K562 (cell line): Measurements from ENCODE around the gene C9orf50. TPM values are rescaled to one million over a fixed set of nuclear protein-coding genes. Genes with fewer than 3 reads are reported as not detected.
A peak's percentile ranks its signal among the peaks of the same experiment; 100 is the strongest.

ENCODE experiments used
- AFF4 ChIP-seq: sonication (generic); formaldehyde crosslinking; IDR thresholded peaks from 2 replicates; pipeline ENCODE4 v1.8.0; 2023; ENCODE audit warnings: mild to moderate bottlenecking, missing genetic modification reagents
- ATF3 ChIP-seq, 2 experiments: fragments of 450-650 bp in 1 of 2; sonication (generic) in 1 of 2; formaldehyde crosslinking in 1 of 2; IDR thresholded peaks in 1 of 2; conservative IDR thresholded peaks in 1 of 2; 2 replicates each; pipeline versions ENCODE4 v1.6.1 to v1.8.1; 2016 to 2023; ENCODE audit warnings: mild to moderate bottlenecking in 2 of 2, moderate library complexity in 2 of 2, inconsistent platforms in 1 of 2, missing genetic modification reagents in 1 of 2
- CBFA2T3 ChIP-seq: fragments of 450-650 bp; IDR thresholded peaks from 2 replicates; pipeline ENCODE4 v1.6.1; 2017
- DPF2 ChIP-seq: fragments of 450-650 bp; IDR thresholded peaks from 2 replicates; pipeline ENCODE4 v1.6.1; 2016
- ELF1 ChIP-seq: fragments of 200-800 bp; sonication (Bioruptor generic); IDR thresholded peaks from 2 replicates; pipeline ENCODE4 v1.6.1; 2016; ENCODE audit warnings: missing genetic modification characterization, missing compliant biosample characterization
- ESRRA ChIP-seq: fragments of 450-650 bp; IDR thresholded peaks from 2 replicates; pipeline ENCODE4 v1.6.1; 2014; ENCODE audit warnings: low read depth, mild to moderate bottlenecking, moderate library complexity, borderline replicate concordance
- ETV1 ChIP-seq: fragments of 450-650 bp; conservative IDR thresholded peaks from 2 replicates; pipeline ENCODE4 v1.6.1; 2016; ENCODE audit warnings: missing genetic modification characterization, control low read depth, low read depth, missing compliant biosample characterization
- ILK ChIP-seq: fragments of 450-650 bp; IDR thresholded peaks from 2 replicates; pipeline ENCODE4 v1.6.1; 2016; ENCODE audit warnings: missing genetic modification characterization, low read depth, mild to moderate bottlenecking, missing compliant biosample characterization, moderate library complexity, borderline replicate concordance
- MEF2D ChIP-seq: conservative IDR thresholded peaks from 2 replicates; pipeline ENCODE4 v1.6.1; 2016; ENCODE audit warnings: low read depth, missing genetic modification characterization, missing compliant biosample characterization
- TEAD2 ChIP-seq: fragments of 450-650 bp; IDR thresholded peaks from 2 replicates; pipeline ENCODE4 v1.6.1; 2016; ENCODE audit warnings: missing genetic modification characterization, control low read depth, missing compliant biosample characterization
- XRCC3 ChIP-seq: fragments of 450-650 bp; IDR thresholded peaks from 2 replicates; pipeline ENCODE4 v1.6.1; 2017; ENCODE audit warnings: mild to moderate bottlenecking, moderate library complexity
- ZBTB34 ChIP-seq: fragments of 250-450 bp; sonication (Bioruptor Pico); IDR thresholded peaks from 2 replicates; pipeline ENCODE4 v1.8.0; 2021; ENCODE audit warnings: mild to moderate bottlenecking, moderate library complexity
- ZNF583 ChIP-seq: fragments of 250-450 bp; sonication (Bioruptor Pico); IDR thresholded peaks from 2 replicates; pipeline ENCODE4 v1.4.0; 2020
- polyA plus RNA-seq, 8 experiments: library from polyadenylated mRNA; depleted of rRNA in 4 of 8; stranded (reverse) in 5 of 8; unstranded in 3 of 8; fragments of >200 nt; fragmentation: Nextera tagmentation in 2 of 8; fragmentation: Illumina TruSeq in 1 of 8; extraction: Ambion mirVana in 2 of 8; extraction: Trizol in 1 of 8; gene quantifications; 2 replicates each; pipeline versions ENCODE4 v1.2.1 to v1.2.3, GENCODE V29; 2011 to 2014; ENCODE audit warnings: inconsistent platforms in 1 of 8, missing spikeins in 1 of 8
- total RNA-seq, 7 experiments: library from RNA; depleted of rRNA in 6 of 7; stranded (reverse); fragments of >200 nt in 6 of 7; fragmentation: Illumina TruSeq in 2 of 7; extraction: Trizol in 2 of 7; gene quantifications; 2 replicates each; pipeline versions ENCODE4 v1.2.1 to v1.2.3, GENCODE V29; 2011 to 2021; ENCODE audit warnings: low replicate concordance in 1 of 7
- TF ChIP-seq, protein P1 (sequence below): fragments of 450-650 bp; IDR thresholded peaks from 2 replicates; pipeline ENCODE4 v1.6.1; 2016
- TF ChIP-seq, protein P2 (sequence below): fragments of 450-650 bp; formaldehyde crosslinking; IDR thresholded peaks from 2 replicates; pipeline ENCODE4 v1.4.0; 2020; ENCODE audit warnings: mild to moderate bottlenecking
- TF ChIP-seq, protein P3 (sequence below): fragments of 450-650 bp; formaldehyde crosslinking; IDR thresholded peaks from 2 replicates; pipeline ENCODE4 v1.4.0; 2022; ENCODE audit warnings: mild to moderate bottlenecking, moderate library complexity

C9orf50 gene
- total and polyA plus RNA-seq, 9 of the 15 experiments (the other 6 are each of a cell fraction or from before 2014, with no cell fraction given) = not detected

GRCh38 chr9:129587487-129588262 is 33.2 kb downstream of the C9orf50 start (continued):
- TF ChIP-seq, protein P1, sequence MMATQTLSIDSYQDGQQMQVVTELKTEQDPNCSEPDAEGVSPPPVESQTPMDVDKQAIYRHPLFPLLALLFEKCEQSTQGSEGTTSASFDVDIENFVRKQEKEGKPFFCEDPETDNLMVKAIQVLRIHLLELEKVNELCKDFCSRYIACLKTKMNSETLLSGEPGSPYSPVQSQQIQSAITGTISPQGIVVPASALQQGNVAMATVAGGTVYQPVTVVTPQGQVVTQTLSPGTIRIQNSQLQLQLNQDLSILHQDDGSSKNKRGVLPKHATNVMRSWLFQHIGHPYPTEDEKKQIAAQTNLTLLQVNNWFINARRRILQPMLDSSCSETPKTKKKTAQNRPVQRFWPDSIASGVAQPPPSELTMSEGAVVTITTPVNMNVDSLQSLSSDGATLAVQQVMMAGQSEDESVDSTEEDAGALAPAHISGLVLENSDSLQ = peak; percentile 89
- TF ChIP-seq, protein P2, sequence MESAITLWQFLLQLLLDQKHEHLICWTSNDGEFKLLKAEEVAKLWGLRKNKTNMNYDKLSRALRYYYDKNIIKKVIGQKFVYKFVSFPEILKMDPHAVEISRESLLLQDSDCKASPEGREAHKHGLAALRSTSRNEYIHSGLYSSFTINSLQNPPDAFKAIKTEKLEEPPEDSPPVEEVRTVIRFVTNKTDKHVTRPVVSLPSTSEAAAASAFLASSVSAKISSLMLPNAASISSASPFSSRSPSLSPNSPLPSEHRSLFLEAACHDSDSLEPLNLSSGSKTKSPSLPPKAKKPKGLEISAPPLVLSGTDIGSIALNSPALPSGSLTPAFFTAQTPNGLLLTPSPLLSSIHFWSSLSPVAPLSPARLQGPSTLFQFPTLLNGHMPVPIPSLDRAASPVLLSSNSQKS (CRISPR knock-in tag) = no peak
- peak; percentile 56; the same call in 1 of the 2 replicates for TF ChIP-seq ZNF583 (CRISPR knock-in tag)
- peak; percentile 44 for TF ChIP-seq ESRRA
- TF ChIP-seq CBFA2T3 = peak; percentile 21
- TF ChIP-seq MEF2D = peak; percentile 88
- peak; percentile 76 for TF ChIP-seq DPF2
- no peak for TF ChIP-seq XRCC3
- TF ChIP-seq ILK (tag) = peak; percentile 67; the same call in 1 of the 2 replicates
- peak; percentile 46; the same call in 1 of the 2 replicates for TF ChIP-seq AFF4 (CRISPR knock-in tag)
- peak; percentile 46; the same call in 1 of the 2 replicates for TF ChIP-seq ELF1 (tag)
- TF ChIP-seq ETV1 (tag) = peak; percentile 8; the same call in 1 of the 2 replicates
- no peak for TF ChIP-seq ATF3 (IDR thresholded peaks at IDR 0.05)
- TF ChIP-seq ATF3 (CRISPR knock-in tag; conservative IDR thresholded peaks at IDR 0.05) = peak; percentile 53; the same call in 1 of the 2 replicates
- TF ChIP-seq TEAD2 (tag) = peak; percentile 70; the same call in 1 of the 2 replicates
- TF ChIP-seq ZBTB34 (CRISPR knock-in tag) = no peak
- TF ChIP-seq, protein P3, sequence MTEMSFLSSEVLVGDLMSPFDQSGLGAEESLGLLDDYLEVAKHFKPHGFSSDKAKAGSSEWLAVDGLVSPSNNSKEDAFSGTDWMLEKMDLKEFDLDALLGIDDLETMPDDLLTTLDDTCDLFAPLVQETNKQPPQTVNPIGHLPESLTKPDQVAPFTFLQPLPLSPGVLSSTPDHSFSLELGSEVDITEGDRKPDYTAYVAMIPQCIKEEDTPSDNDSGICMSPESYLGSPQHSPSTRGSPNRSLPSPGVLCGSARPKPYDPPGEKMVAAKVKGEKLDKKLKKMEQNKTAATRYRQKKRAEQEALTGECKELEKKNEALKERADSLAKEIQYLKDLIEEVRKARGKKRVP (CRISPR knock-in tag) = 0 out of 2 replicates have a peak, but pooled peaks have one; percentile 18
